Head of caudate nucleus (tissue), 42 donors: ENCODE results near the gene THY1.
"Not testable (repeated sequence)": the region's sequence is repeated elsewhere in the genome, so short reads cannot be mapped to it uniquely, and the experiment has no call there.

Experiments
- DNase-seq, 42 donors: peaks; one replicate each; pipeline versions ENCODE4 v3.0.0 to v3.0.0-alpha.2; 2020 to 2021; ENCODE audit warnings: mixed read lengths in 7 of 42
- intact Hi-C: fragments of 100-400 bp; cut with DNase I; formaldehyde crosslinking; loops from one replicate; pipeline ENCODE4 v1.15.0; 2022

Gene THY1

GRCh38 chr11:119422809-119423508 is at the start of gene THY1:
TSS of gene THY1 (minus strand) at chr11:119423172. CDS start at chr11:119420905, 2,267 bp downstream.
- intact Hi-C loops = no loop called here
- peak; percentile 60 to 95 (median 86) for DNase-seq

DNA sequence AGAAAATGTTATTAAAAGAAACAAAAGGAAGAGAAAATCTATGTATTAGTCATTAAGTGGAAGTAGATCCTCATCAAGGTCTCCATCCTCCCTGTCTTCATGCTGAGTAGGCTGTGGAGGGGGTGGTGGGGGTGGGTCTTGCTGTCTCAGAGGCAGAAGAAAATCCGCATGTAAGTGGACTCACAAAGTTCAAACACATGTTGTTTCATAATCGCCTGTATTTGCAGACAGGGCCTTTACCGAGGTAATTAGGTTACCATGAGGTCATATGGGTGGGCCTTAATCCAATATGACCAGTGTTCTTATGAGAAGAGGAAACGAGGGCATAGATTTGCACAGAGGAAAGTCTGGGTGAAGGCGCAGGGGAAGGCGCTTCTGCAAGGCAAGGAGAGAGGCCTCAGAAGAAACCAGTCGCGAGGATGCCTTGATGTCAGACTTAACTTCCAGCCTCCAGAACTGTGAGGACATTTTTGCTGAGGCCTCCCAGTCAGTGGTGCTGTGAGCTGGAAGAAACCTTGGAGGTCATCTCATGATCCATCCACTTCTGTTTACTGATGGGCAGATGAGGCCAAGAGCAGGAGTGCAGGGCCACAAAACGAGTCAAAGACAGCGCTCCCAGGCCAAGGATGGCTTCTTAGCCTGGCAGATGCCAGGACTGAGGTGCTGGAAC is 49.3 kb upstream of the THY1 start:
- peak in 4 of 42 donors; percentile 8 to 33 (median 22) for DNase-seq
- intact Hi-C loops = loop anchor here (10.0 kb wide), 1 partner anchor 118 kb away; no protein-coding TSS in a partner anchor

GRCh38 chr11:119471329-119471728 is 48.4 kb upstream of the THY1 start:
- peak in 3 of 42 donors; percentile 1 to 15 (median 10) for DNase-seq
- intact Hi-C loops = loop anchor here (10.0 kb wide), 1 partner anchor 117 kb away; no protein-coding TSS in a partner anchor

GRCh38 chr11:119470317-119471291 is 47.6 kb upstream of the THY1 start:
- intact Hi-C loops = loop anchor here (10.0 kb wide), 1 partner anchor 116 kb away; no protein-coding TSS in a partner anchor
- peak in 4 of 42 donors; percentile 14 to 30 (median 16) for DNase-seq

- DNase-seq = peak in 3 of 42 donors; percentile 3 to 22 (median 8)
- intact Hi-C loops = no loop called here
Observed at GRCh38 chr11:119469506-119469905, 46.5 kb upstream of the THY1 start.

GRCh38 chr11:119468511-119468910 is 45.5 kb upstream of the THY1 start:
- DNase-seq = peak in 2 of 42 donors; percentile 4 to 25
- intact Hi-C loops = no loop called here

DNA sequence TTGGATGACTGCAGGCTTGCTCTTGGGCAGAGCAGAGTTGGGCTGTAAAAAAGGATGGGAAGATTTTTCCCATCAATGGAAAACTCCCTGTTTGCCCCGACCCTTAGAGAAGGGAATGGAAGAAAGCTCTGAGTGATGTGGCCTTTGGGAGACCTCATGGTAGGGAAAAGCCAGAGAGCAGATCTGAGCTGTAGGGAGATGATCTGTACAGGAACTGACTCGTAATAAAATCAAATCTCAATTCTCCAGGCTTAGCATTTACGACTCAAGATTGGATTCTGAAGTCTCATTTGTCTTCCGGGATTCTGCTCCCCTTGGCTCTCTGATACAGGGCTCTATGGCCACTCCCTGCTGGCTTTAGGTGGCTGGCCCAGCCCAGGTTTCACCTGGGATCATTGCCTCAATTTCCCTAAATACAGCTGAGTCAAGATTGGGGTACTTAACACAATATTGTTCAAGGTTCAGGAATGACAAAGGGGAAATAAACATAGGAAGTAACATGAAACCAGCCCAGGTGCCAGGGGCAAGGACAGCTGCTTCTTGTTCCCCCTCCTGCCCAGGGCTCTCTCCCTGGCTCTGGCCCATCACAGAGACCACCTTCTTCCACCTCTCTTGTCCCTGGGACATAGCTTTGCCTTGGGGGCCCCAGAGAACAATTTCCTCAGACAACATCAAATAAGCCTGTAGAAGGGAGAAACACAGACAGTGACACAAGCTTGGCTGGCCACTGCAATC is 38.4 kb upstream of the THY1 start:
- intact Hi-C loops = no loop called here
- no peak for DNase-seq

DNA sequence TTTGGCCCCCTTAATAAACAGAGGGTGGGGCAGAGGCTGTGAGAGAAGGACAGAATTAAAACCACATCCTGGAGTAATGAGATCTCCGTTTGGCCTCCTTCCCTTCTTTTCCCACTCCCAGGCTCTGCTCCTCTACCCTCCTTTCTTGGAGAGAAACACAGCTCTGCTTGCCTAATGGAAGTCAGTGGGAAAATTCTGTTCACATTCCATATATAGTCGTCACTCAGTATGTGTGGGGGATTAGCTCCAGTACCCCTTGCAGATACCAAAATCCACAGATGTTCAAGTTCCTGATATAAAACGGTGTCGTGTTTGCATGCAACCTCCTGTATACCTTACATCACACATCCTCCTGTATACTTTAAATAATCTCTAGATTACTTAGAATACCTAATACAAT is 37.6 kb upstream of the THY1 start:
- intact Hi-C loops = no loop called here
- DNase-seq = no peak

GRCh38 chr11:119460097-119460496 is 37.1 kb upstream of the THY1 start:
- DNase-seq = peak in 1 of 42 donors; percentile 6
- intact Hi-C loops = no loop called here

DNA sequence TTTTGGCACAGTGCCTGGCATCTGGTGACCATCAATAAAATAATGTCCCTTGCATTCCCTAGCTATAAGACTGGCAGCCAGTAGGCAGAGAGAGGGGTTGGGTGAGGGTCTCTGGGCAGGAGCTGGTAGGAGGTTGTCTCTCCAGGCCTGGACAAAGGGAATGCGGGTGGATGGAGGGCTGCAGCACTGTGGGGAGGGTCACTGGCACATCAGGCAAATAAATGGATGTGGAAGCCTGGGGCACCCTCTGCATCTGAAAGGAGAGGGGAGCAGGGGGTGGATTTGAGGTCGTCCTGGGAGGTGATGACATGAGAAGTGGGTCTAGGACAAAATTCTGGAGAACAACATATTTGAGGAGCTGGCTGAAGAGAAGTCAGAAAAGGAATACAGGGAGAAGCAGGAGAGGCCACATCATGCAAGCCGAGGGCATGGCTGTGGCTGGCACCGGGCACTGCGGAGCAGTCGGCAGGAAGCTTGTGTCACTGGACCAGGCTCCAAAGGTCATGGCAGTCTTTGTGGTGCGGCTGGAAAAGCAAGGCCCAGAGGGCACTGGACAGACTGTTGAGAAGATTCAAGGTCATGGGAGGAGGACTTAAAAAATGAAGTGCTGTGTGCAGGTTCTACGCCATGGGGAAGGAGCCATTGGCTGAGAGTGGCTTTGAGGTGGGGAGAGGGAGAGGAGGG is 36.5 kb upstream of the THY1 start:
- no peak for DNase-seq
- intact Hi-C loops = no loop called here

DNA sequence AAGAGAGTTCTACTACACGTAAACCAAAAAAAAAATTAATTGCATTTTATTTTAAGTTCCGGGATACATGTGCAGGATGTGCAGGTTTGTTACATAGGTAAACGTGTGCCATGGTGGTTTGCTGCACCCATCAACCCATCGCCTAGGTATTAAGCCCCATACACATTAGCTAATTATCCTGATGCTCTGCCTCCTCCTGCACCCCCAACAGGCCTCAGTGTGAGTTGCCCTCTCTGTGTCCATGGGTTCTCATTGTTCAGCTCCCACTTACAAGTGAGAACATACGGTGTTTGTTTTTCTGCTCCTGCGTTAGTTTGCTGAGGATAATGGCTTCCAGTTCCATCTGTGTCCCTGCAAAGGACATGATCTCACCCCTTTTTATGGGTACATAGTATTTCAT is 32.7 kb upstream of the THY1 start:
- intact Hi-C loops = not testable (repeated sequence)
- DNase-seq = peak in 1 of 42 donors; percentile 10

- peak in 8 of 42 donors; percentile 14 to 55 (median 42) for DNase-seq
- intact Hi-C loops = not testable (repeated sequence)
Observed at GRCh38 chr11:119455241-119455640, 32.3 kb upstream of the THY1 start.

GRCh38 chr11:119453881-119454280 is 30.9 kb upstream of the THY1 start:
- intact Hi-C loops = no loop called here
- peak in 1 of 42 donors; percentile 8 for DNase-seq

DNA sequence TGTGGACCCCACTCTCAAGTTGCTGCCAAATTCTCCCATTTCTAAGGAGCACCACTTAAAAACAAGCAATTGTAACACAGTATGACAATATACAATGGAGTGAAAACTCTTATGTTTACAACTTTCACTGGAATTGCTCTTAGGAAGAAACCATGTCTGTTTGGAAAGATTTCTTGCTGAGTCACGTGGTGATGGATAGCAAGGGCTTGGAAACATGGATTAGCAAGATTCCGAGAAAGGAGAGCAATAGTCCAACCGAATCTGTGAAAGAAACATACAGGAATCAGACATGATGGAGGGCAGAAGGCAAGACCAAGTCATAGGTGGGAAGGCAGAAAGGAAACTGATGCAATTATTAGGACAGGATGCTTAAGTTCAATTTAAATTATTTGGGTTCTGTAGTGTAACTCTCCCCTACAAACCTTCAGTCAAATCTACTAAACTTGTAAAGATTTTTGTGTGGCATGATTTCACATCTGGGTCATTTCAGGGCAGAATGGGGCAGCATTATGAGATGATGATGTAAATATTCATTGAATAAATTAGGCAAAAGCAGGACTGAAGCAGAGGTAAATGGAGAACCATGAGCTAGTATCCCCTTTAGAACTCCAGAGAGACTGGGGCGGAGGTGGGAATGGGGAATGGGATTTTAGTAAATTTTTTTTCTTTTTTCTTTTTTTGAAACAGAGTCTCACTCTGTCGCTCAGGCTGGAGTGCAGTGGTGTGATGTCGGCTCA is 27.8 kb upstream of the THY1 start:
- intact Hi-C loops = no loop called here
- peak in 1 of 42 donors; percentile 3 for DNase-seq

GRCh38 chr11:119449498-119449897 is 26.5 kb upstream of the THY1 start:
- no peak for DNase-seq
- intact Hi-C loops = no loop called here

- intact Hi-C loops = no loop called here
- DNase-seq = peak in 2 of 42 donors; percentile 17 to 24
Observed at GRCh38 chr11:119448380-119448779, 25.4 kb upstream of the THY1 start.

DNA sequence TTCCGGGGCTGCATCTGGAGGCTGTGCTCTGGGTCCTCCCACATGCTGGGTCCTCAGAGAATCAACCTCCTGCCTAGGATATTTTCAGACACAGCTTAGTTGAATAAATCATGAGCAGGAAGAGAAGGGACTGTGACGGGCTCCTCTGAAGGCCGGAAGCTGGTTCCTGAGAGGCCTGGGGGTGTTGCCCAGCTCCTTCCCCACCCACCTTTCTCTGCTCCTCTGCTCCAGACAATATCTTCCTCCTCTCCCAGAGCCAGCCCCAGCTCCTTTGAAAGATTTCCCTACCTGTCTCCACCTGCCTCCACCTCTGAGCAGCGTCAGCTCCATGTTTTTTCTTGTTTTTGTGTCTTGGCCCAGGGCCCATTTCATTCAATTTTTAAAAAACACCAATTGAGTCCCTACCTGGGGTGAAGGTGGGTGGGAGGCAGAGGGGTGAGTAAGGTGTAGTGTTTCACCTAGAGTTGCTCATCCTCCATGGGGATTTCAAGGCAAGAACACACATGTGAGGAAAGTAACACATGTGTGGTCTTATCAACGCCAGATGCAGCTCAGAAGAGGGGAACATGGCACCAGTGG is 24.8 kb upstream of the THY1 start:
- intact Hi-C loops = no loop called here
- peak in 24 of 42 donors; percentile 8 to 76 (median 42) for DNase-seq
